GM18517 (cell line): ENCODE measurements around the gene MDM2.

ENCODE experiments used
- ATAC-seq: cut with Tn5 transposase; IDR thresholded peaks from one replicate; pipeline ENCODE4 v1.9.1; 2021; ENCODE audit warnings: mild to moderate bottlenecking, moderate library complexity; ENCODE audit not compliant: unreplicated experiment

Gene MDM2

GRCh38 chr12:68807576-68808387 lies at the start of gene MDM2:
Gene MDM2 (plus strand): TSS chr12:68808177. CDS start chr12:68808478, 301 bp downstream.
- ATAC-seq = peak; percentile 69

- no peak for ATAC-seq
These were observed 48.1 kb upstream of the MDM2 start for GRCh38 chr12:68759852-68760251.

- no peak for ATAC-seq
These were observed 47.1 kb upstream of the MDM2 start for GRCh38 chr12:68760806-68761441.

GRCh38 chr12:68761442-68761812 lies 46.5 kb upstream of the MDM2 start:
- no peak for ATAC-seq

- ATAC-seq = no peak
These were observed 45.9 kb upstream of the MDM2 start for GRCh38 chr12:68761901-68762630.

- no peak for ATAC-seq
These were observed 45.3 kb upstream of the MDM2 start for GRCh38 chr12:68762691-68763090.

GRCh38 chr12:68765696-68766095 lies 42.3 kb upstream of the MDM2 start:
- no peak for ATAC-seq

GRCh38 chr12:68766646-68767045 lies 41.3 kb upstream of the MDM2 start:
- no peak for ATAC-seq

- ATAC-seq = no peak
These were observed 40.8 kb upstream of the MDM2 start for GRCh38 chr12:68767191-68767590.

GRCh38 chr12:68768431-68768939 lies 39.5 kb upstream of the MDM2 start:
- no peak for ATAC-seq

- no peak for ATAC-seq
These were observed 38.0 kb upstream of the MDM2 start for GRCh38 chr12:68769941-68770340.

GRCh38 chr12:68771223-68771925 lies 36.6 kb upstream of the MDM2 start:
- ATAC-seq = no peak

GRCh38 chr12:68772714-68773113 lies 35.3 kb upstream of the MDM2 start:
- peak; percentile 64 for ATAC-seq

GRCh38 chr12:68773582-68773981 lies 34.4 kb upstream of the MDM2 start:
- no peak for ATAC-seq

- no peak for ATAC-seq
These were observed 32.8 kb upstream of the MDM2 start for GRCh38 chr12:68775121-68775630.

GRCh38 chr12:68776976-68777610 lies 30.9 kb upstream of the MDM2 start:
- ATAC-seq = no peak

- ATAC-seq = no peak
These were observed 28.7 kb upstream of the MDM2 start for GRCh38 chr12:68779280-68779679.

- no peak for ATAC-seq
These were observed 27.2 kb upstream of the MDM2 start for GRCh38 chr12:68780731-68781130.

GRCh38 chr12:68781728-68782127 lies 26.2 kb upstream of the MDM2 start:
- ATAC-seq = no peak

- no peak for ATAC-seq
These were observed 24.0 kb upstream of the MDM2 start for GRCh38 chr12:68784015-68784414.
